Esophagus squamous epithelium (tissue), 5 donors: Measurements from ENCODE around the gene PIWIL4. TPM values are rescaled to one million over a fixed set of nuclear protein-coding genes. Genes with fewer than 3 reads are reported as not detected.

Experiments used
- DNase-seq: peaks from one replicate; lab custom pipeline; 2025; lab: John Stamatoyannopoulos, UW
- H3K27ac ChIP-seq, 4 donors: fragments of 200-600 bp; sonication (generic); one replicate each; pipeline ENCODE4 v1.5.1; 2016 to 2019; ENCODE audit warnings: mild to moderate bottlenecking in 1 of 4
- H3K27me3 ChIP-seq, 4 donors: fragments of 200-600 bp; sonication (generic); 1 replicate in 3 of 4; 2 replicates in 1 of 4; pipeline versions ENCODE4 v1.5.1 to v1.6.0; 2017 to 2021; ENCODE audit warnings: antibody characterized with exemption in 1 of 4
- H3K36me3 ChIP-seq, 3 donors: fragments of 200-600 bp; sonication (generic); one replicate each; pipeline ENCODE4 v1.5.1; 2016 to 2019
- H3K4me1 ChIP-seq, 3 donors: fragments of 200-600 bp; sonication (generic); one replicate each; pipeline ENCODE4 v1.5.1; 2017 to 2019
- H3K4me3 ChIP-seq, 4 donors: fragments of 200-600 bp; sonication (generic); 1 replicate in 3 of 4; 2 replicates in 1 of 4; pipeline ENCODE4 v1.5.1; 2016 to 2019; ENCODE audit warnings: mild to moderate bottlenecking in 2 of 4, moderate library complexity in 1 of 4
- H3K9me3 ChIP-seq, 3 donors: fragments of 200-600 bp; sonication (generic); one replicate each; pipeline ENCODE4 v1.5.1; 2016 to 2019
- CTCF ChIP-seq, 6 experiments: fragments of 450-650 bp in 4 of 6; fragments of 200-600 bp in 2 of 6; sonication (generic) in 2 of 6; IDR thresholded peaks; one replicate each; pipeline ENCODE4 v1.5.1; 2016 to 2019; ENCODE audit warnings: antibody characterized with exemption in 6 of 6, mild to moderate bottlenecking in 4 of 6, moderate library complexity in 4 of 6
- POLR2A ChIP-seq, 4 donors: fragments of 450-650 bp; IDR thresholded peaks; one replicate each; pipeline ENCODE4 v1.6.1; 2017; ENCODE audit warnings: antibody characterized with exemption in 4 of 4, mild to moderate bottlenecking in 4 of 4, moderate library complexity in 3 of 4
- WGBS, 2 donors: methylation state at CpG; one replicate each; pipeline ENCODE4 v1.1.5; 2018; 5-methylcytosine and 5-hydroxymethylcytosine counted together
- intact Hi-C: fragments of 100-400 bp; cut with DNase I; formaldehyde crosslinking; loops from one replicate; pipeline ENCODE4 v1.15.0; 2022
- total RNA-seq, 4 donors: library from RNA; depleted of rRNA; stranded (reverse); fragments of >200 nt; gene quantifications; one replicate each; pipeline ENCODE4 v1.1.0, GENCODE V29; 2016
- donor health status: DM: yes; HTN: yes; CAD: no.

The PIWIL4 gene
- total RNA-seq, 4 donors from 2014 or later = 0.18 to 3.1 (median 2.0) TPM

GRCh38 chr11:94583866-94584500, 16.8 kb downstream of the PIWIL4 start:
- Histone ChIP-seq H3K36me3 (peaks cover 0 to 1% (median 0%) of the 10 kb centered on the region in 3 donors), H3K9me3 (no peaks in the 10 kb centered on the region), H3K4me1 (peaks cover 0 to 4% (median 0%) of the 10 kb centered on the region in 3 donors), H3K27me3 (no peaks in the 10 kb centered on the region), H3K4me3 (no peak overlapping the region), H3K27ac (no peak overlapping the region)
- no peak for DNase-seq
- 48 to 59% methylated on average over 3 of the region's 3 CpGs for WGBS, 2 donors
- TF ChIP-seq POLR2A (IDR thresholded peaks at IDR 0.05) = no peak
- no peak for TF ChIP-seq CTCF (IDR thresholded peaks at IDR 0.05)
- intact Hi-C loops = no loop called here

GRCh38 chr11:94584978-94585377, 17.8 kb downstream of the PIWIL4 start:
- intact Hi-C loops = no loop called here
- WGBS, 2 donors = 84% methylated on average over 5 of the region's 5 CpGs; no CpG with 5 or more reads in 1 of the 2 donors
- Histone ChIP-seq H3K4me3 (no peak overlapping the region), H3K27me3 (no peaks in the 10 kb centered on the region), H3K36me3 (peaks cover 0 to 11% (median 0%) of the 10 kb centered on the region in 3 donors), H3K27ac (no peak overlapping the region), H3K9me3 (no peaks in the 10 kb centered on the region), H3K4me1 (peaks cover 0 to 4% (median 0%) of the 10 kb centered on the region in 3 donors)
- DNase-seq = no peak
- TF ChIP-seq CTCF (IDR thresholded peaks at IDR 0.05) = no peak
- TF ChIP-seq POLR2A (IDR thresholded peaks at IDR 0.05) = no peak

- peaks cover 0 to 14% (median 0%) of the 10 kb centered on the region in 3 donors for H3K36me3 ChIP-seq
- H3K27me3 ChIP-seq = no peaks in the 10 kb centered on the region
- whole genome bisulfite sequencing, 2 donors = 77 to 81% methylated on average over 3 of the region's 3 CpGs
- no peak for DNase-seq
- H3K27ac ChIP-seq = no peak overlapping the region
- no peaks in the 10 kb centered on the region for H3K9me3 ChIP-seq
- TF ChIP-seq POLR2A (IDR thresholded peaks at IDR 0.05) (no peak), CTCF (IDR thresholded peaks at IDR 0.05) (no peak)
- intact Hi-C loops = no loop called here
- no peak overlapping the region for H3K4me3 ChIP-seq
- peaks cover 0 to 4% (median 0%) of the 10 kb centered on the region in 3 donors for H3K4me1 ChIP-seq
Observed at GRCh38 chr11:94585399-94585798, 18.2 kb downstream of the PIWIL4 start.

- Histone ChIP-seq H3K4me3 (no peak overlapping the region), H3K36me3 (peaks cover 0 to 18% (median 0%) of the 10 kb centered on the region in 3 donors), H3K27ac (no peak overlapping the region), H3K9me3 (no peaks in the 10 kb centered on the region), H3K27me3 (no peaks in the 10 kb centered on the region), H3K4me1 (peaks cover 0 to 4% (median 0%) of the 10 kb centered on the region in 3 donors)
- no peak for TF ChIP-seq CTCF (IDR thresholded peaks at IDR 0.05)
- TF ChIP-seq POLR2A (IDR thresholded peaks at IDR 0.05) = no peak
- 72 to 96% methylated on average over 3 to 4 of the region's 5 CpGs for WGBS, 2 donors
- no peak for DNase-seq
- intact Hi-C loops = no loop called here
Observed at GRCh38 chr11:94586546-94586945, 19.4 kb downstream of the PIWIL4 start.

GRCh38 chr11:94586978-94587377, 19.8 kb downstream of the PIWIL4 start:
- 52 to 69% methylated on average over 5 of the region's 5 CpGs for WGBS, 2 donors
- no peak overlapping the region for H3K4me3 ChIP-seq
- H3K9me3 ChIP-seq = no peaks in the 10 kb centered on the region
- intact Hi-C loops = no loop called here
- H3K27me3 ChIP-seq = no peaks in the 10 kb centered on the region
- TF ChIP-seq CTCF (IDR thresholded peaks at IDR 0.05) = no peak
- TF ChIP-seq POLR2A (IDR thresholded peaks at IDR 0.05) = no peak
- no peak for DNase-seq
- peaks cover 0 to 18% (median 0%) of the 10 kb centered on the region in 3 donors for H3K36me3 ChIP-seq
- H3K4me1 ChIP-seq = peaks cover 0 to 4% (median 0%) of the 10 kb centered on the region in 3 donors
- H3K27ac ChIP-seq = no peak overlapping the region
